AG08395 (cell line): ENCODE measurements around the gene MAP4.
A peak's percentile ranks its signal among the peaks of the same experiment; 100 is the strongest.

Source experiments
- DNase-seq: peaks from one replicate; pipeline ENCODE4 v3.0.0; 2012; ENCODE audit warnings: mixed read lengths, low spot score

Gene MAP4

GRCh38 chr3:47863391-47864128 is 152.7 kb downstream of the MAP4 start:
- no peak for DNase-seq

DNA sequence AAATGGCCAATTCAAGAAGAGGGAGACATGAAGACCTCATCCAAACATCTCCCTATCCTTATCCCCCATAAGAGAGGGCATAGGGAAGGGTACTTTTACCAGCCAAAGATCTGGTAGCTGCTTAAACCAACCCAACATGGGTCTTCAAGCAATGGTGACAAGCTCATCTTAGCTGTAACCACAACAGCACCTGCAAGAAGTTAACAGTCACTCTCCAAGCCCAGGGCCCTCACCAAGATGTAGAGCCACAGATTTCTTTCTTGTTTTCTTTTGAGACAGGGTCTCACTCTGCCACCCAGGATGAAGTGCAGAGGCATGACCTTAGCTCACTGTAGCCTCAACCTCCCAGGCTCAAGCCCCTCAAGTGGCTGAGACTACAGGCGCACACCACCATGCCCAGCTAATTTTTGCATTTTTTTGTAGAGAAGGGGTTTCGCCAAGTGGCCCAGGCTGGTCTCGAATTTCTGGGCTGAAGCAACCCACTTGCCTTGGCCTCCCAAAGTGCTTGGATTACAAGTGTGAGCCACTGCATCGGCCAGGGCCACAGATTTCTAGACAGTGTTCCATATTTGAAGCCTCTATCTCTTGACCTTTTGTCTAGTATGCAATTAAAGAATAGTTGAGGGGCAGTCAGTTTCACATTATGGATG is 156.1 kb downstream of the MAP4 start:
- no peak for DNase-seq

- DNase-seq: no peak
Observed at GRCh38 chr3:47857151-47857550, 159.1 kb downstream of the MAP4 start.

DNA sequence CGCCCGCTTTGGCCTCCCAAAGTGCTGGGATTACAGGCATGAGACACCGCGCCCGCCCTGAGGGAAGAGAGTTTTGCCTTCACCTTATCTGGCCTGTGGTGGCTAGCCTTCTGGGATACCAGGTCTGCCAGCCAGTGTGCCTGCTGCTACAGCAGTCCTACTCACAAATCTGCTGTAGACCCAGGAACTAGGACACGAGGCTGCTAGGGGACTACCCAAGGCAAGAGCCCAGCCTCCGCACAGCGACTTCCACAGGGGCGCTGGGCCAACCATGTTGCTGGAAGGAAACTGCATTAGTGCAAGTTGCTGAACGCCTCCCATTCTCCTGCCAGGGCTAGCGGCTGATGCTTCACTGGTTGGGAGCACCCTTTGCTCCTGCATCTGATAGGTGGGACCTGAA is 159.5 kb downstream of the MAP4 start:
- no peak for DNase-seq

DNA sequence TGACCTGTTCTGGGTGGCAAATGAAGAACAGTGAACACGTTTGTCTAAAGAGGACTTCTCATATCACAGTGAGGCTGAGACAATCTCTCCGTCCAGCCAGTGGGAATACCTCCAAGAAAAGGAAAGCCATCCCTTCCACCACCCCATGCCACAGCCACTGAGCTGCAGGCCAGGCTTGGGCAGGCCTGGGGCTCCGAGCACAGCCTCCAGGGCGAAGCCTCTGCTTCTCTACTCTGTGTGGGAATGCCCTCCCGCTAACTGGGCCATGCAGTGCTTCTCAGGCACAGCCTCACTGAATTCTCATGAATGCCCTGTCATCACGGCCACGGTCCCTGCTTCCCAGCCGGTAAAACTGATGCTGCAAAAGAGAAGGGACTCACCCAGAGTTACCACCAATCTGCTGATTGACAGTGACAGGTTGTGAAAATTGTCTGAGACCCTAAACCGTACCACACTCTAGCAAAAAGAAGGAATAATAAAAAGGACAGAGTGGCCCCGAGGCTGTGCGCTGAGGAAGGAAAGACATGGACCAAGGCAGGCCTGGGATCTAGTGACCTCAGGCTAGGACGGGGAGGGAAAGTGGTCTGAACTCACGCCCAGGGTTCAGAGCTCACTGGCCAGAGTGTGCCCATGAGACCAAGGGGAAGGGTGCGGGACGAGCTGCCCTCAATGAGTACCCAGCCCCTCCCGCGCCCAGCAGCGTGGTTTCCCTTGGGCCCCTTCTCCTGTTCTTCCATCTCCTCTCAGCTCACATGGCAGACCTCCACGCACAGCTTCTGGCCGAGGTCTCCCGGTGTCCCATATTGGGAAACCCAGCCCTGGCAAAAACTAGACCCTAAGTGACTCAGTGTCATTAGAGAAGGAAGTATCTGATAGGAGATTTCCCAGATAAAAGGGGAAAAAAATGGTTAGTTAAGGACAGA is 160.5 kb downstream of the MAP4 start:
- no peak for DNase-seq

DNA sequence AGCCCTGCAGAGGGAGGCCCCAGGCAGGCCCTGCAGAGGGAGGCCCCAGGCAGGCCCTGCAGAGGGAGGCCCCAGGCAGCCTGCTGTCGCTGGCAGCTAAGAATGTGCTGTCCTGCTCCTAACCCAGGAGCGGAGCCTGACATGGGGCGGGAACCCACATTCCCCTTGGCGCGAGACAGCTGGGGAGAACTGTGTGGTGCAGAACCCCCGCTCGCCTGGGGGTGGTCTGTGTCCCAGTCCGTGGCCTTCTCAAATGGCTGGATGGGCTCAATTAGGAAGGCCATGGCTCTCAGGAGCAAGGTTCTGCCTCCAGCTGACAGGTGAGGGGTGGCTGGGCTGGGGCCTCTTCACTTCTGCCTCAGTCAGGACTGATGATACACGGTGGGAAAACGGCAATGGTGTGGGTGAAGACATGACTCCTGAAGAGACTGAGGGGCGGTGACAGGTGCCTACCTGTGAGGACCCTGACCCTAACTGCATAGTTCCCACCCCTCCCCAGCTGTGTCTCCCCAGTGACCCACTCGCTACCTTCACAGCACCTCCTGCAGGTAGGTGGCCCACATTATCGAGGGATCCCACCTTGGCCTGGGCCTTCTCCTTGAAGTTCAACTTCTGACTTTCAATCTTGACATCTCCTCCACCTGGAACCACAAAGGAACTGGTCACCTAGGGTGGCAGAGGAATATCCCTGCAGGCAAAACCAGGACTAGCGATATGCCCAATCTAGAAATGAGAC is 161.3 kb downstream of the MAP4 start:
- no peak for DNase-seq

GRCh38 chr3:47854267-47854666 is 161.9 kb downstream of the MAP4 start:
- DNase-seq: no peak

GRCh38 chr3:47852604-47853602 is 163.3 kb downstream of the MAP4 start:
- DNase-seq: no peak

DNA sequence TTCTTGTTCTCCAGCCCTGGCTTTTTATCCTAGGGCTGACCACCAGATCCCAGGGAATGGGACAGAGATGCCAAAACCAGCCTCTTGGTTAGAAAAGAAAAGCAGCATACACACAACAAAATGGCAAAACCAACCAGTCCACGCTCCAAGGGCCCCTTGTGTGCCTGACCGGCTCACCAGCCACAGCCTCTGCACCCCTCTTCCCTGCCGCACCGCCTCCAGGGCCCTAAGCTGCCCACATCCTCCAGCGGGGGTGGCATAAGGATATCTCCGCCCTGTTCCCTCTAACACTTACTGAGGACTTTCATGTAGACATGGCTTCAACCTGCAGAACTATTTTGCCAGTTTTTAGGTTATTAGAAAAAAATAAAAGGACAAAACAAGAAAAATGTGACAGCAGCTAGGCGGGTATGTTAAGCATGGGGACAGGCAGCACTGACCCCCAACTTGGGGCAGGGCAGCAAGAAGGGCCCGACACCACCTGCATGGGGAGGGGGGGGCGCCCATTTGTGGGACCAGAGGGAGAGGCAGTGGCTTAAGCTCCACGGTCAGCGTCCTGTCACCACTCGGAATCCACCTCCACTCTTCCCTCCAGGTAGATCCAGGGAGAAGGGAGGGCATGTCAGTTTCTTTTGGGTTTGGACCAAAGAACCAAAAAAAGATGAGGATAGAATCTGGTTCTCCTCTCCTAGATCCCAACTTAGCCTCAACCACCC is 164.2 kb downstream of the MAP4 start:
- no peak for DNase-seq

- DNase-seq: no peak
Observed at GRCh38 chr3:47850564-47851410, 165.4 kb downstream of the MAP4 start.

DNA sequence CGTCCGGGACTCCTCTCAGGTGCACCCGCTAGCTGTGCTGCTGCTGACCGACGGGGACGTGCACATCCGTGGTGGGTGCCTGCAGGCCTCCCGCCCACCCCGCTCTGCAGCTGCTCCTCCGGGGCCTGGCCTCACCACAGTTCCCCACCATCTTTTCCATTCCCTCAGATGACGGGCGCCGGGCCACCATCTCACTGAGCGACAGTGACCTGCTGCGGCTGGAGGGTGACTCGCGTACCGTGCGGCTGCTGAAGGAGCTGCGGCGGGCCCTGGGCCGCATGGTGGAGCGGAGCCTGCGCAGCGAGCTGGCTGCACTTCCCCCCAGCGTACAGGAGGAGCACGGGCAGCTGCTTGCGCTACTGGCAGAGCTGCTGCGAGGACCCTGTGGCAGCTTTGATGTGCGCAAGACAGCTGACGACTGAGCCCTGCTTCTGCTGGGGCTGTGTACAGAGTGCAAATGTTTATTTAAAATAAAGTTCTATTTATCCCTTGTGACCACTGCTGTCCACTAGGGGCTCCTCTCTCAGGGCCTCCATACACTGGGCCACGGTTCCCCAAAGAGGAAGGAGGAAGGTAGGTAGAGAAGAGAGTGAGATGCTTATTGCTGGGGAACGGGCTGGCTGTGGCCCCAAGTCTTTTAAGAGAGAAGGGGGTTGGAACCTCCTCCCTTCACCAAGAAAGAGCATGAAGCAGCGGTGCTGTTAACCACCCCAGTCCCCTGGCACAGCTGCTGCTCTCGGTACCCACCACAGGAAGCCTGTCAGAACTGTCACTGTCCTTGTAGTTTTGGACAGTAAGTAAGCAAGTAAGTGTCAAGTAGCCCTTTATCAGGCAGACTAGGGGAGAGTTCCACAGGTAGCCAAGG is 166.3 kb downstream of the MAP4 start:
- peak; percentile 46 for DNase-seq

DNA sequence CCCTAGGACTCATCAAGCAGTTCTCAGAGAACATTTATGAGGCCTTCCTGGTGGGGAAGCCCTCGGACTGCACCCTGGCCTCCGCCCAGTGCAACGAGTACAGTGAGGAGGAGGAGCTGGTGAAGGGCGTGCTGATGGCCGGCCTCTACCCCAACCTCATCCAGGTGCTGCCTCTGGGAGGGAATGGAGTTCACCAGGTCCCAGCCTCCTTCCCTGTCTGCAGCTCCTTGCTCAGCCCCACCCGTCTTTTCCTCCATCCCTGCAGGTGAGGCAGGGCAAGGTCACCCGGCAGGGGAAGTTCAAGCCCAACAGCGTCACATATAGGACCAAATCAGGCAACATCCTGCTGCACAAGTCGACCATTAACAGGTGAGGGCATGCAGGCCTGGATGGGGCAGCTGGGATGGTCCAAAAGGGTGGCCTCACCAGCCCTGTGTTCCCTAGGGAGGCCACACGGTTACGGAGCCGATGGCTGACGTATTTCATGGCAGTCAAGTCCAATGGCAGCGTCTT is 167.0 kb downstream of the MAP4 start:
- DNase-seq: no peak

DNA sequence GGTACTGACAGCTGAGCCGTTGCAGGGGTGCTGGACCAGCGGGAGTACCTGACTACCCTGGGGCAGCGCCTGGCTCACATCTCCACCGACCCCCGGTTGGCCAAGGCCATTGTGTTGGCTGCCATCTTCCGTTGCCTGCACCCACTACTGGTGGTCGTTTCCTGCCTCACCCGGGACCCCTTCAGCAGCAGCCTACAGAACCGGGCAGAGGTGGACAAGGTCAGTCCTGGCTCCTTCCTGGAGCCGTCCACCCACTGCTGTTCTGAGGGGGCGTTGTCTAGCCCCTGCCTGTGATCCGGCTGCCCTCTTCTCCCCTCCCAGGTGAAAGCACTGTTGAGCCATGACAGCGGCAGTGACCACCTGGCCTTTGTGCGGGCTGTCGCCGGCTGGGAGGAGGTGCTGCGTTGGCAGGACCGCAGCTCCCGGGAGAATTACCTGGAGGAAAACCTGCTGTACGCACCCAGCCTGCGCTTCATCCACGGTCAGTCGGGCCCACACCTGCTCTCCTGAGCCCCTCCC is 167.6 kb downstream of the MAP4 start:
- no peak for DNase-seq

GRCh38 chr3:47847801-47848518 is 168.3 kb downstream of the MAP4 start:
- no peak for DNase-seq

DNA sequence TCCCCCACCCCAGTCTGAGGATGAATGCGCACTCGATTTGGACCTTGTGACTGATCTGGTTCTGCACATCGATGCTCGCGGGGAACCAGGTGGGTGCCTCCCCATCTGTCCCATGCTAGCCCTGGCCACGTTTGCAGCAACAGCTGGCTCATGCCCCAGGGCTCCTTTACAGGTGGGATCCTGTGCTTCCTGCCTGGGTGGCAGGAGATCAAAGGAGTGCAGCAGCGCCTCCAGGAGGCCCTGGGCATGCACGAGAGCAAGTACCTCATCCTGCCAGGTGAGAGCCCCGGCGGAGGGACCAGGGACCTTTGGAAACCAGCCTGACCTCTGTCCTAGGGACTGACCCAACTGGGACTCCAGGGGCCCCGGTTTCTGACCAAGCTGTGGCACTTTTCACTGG is 169.0 kb downstream of the MAP4 start:
- no peak for DNase-seq

DNA sequence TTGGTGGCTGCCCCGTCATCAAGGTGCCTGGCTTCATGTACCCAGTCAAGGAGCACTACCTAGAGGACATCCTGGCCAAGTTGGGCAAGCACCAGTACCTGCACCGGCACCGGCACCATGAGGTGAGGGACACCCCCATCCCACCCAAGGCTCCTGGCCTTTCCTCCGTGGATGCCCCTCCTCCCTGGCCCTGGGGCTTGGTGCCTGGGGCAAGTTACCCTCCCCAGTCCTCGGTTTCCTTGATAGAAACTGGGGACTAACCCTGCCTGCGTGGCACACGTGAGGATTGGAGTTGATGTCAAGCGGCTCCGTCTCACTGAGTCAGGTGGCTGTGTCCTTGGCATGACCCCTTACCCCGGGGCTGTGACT is 169.4 kb downstream of the MAP4 start:
- DNase-seq: no peak
